Measurements from ENCODE around the gene TBC1D22A. TPM values are rescaled to one million over a fixed set of nuclear protein-coding genes. Genes with fewer than 3 reads are reported as not detected.

The TBC1D22A gene
- total RNA-seq, 2 donors from 2014 or later: 21.0 to 27.9 TPM

GRCh38 chr22:47008208-47008885 lies 245.9 kb downstream of the TBC1D22A start:
- Mint-ChIP-seq H3K4me1 (peaks cover 8% of the 10 kb centered on the region), H3K36me3 (ENCODE audit: low read depth) (peaks cover 16% of the 10 kb centered on the region), H3K27ac (no peak overlapping the region), H3K9me3 (no peaks in the 10 kb centered on the region), H3K4me3 (no peak overlapping the region), H3K27me3 (ENCODE audit: insufficient read depth) (no peaks in the 10 kb centered on the region)
- Histone ChIP-seq H3K36me3 (ENCODE audit: control insufficient read depth, insufficient read depth, low read length) (peaks cover 33% of the 10 kb centered on the region), H3K9ac (ENCODE audit: extremely low read depth, low read length, poor library complexity, severe bottlenecking) (no peak overlapping the region), H3K4me1 (ENCODE audit: control insufficient read depth, insufficient read depth, low read length) (no peaks in the 10 kb centered on the region), H3K27me3 (ENCODE audit: control insufficient read depth, insufficient read depth, low read length, poor library complexity, severe bottlenecking) (no peaks in the 10 kb centered on the region), H3K9me3 (ENCODE audit: control insufficient read depth, low read length) (no peaks in the 10 kb centered on the region), H3K4me3 (ENCODE audit: low read length) (no peak overlapping the region), H3K27ac (ENCODE audit: low read depth, low read length) (no peak overlapping the region)
- TF ChIP-seq CTCF (conservative IDR thresholded peaks at IDR 0.05): no peak
- 86 to 97% methylated on average over 3 to 5 of the region's 5 CpGs for WGBS, 2 experiments (ENCODE audit: insufficient coverage in 1 of 2, insufficient read length in 1 of 2)
- no peak for DNase-seq

GRCh38 chr22:47009304-47010101 lies 247.1 kb downstream of the TBC1D22A start:
- Mint-ChIP-seq H3K36me3 (ENCODE audit: low read depth) (peaks cover 16% of the 10 kb centered on the region), H3K4me3 (no peak overlapping the region), H3K27ac (no peak overlapping the region), H3K27me3 (ENCODE audit: insufficient read depth) (no peaks in the 10 kb centered on the region), H3K9me3 (no peaks in the 10 kb centered on the region), H3K4me1 (peaks cover 9% of the 10 kb centered on the region)
- no peak for TF ChIP-seq CTCF (conservative IDR thresholded peaks at IDR 0.05)
- 94% methylated on average over 8 of the region's 8 CpGs for WGBS, 2 experiments (ENCODE audit: insufficient coverage in 1 of 2, insufficient read length in 1 of 2)
- Histone ChIP-seq H3K36me3 (ENCODE audit: control insufficient read depth, insufficient read depth, low read length) (peaks cover 25% of the 10 kb centered on the region), H3K27me3 (ENCODE audit: control insufficient read depth, insufficient read depth, low read length, poor library complexity, severe bottlenecking) (no peaks in the 10 kb centered on the region), H3K9ac (ENCODE audit: extremely low read depth, low read length, poor library complexity, severe bottlenecking) (no peak overlapping the region), H3K27ac (ENCODE audit: low read depth, low read length) (no peak overlapping the region), H3K4me1 (ENCODE audit: control insufficient read depth, insufficient read depth, low read length) (no peaks in the 10 kb centered on the region), H3K4me3 (ENCODE audit: low read length) (no peak overlapping the region), H3K9me3 (ENCODE audit: control insufficient read depth, low read length) (no peaks in the 10 kb centered on the region)
- no peak for DNase-seq

GRCh38 chr22:47010211-47010610 lies 247.8 kb downstream of the TBC1D22A start:
- H3K4me1 ChIP-seq (ENCODE audit: control insufficient read depth, insufficient read depth, low read length): no peaks in the 10 kb centered on the region
- Mint-ChIP-seq H3K4me3 (no peak overlapping the region), H3K27me3 (ENCODE audit: insufficient read depth) (no peaks in the 10 kb centered on the region), H3K4me1 (peaks cover 9% of the 10 kb centered on the region), H3K27ac (no peak overlapping the region), H3K36me3 (ENCODE audit: low read depth) (peaks cover 16% of the 10 kb centered on the region), H3K9me3 (no peaks in the 10 kb centered on the region)
- H3K27ac ChIP-seq (ENCODE audit: low read depth, low read length): no peak overlapping the region
- peaks cover 18% of the 10 kb centered on the region for H3K36me3 ChIP-seq (ENCODE audit: control insufficient read depth, insufficient read depth, low read length)
- no peak overlapping the region for H3K9ac ChIP-seq (ENCODE audit: extremely low read depth, low read length, poor library complexity, severe bottlenecking)
- H3K9me3 ChIP-seq (ENCODE audit: control insufficient read depth, low read length): no peaks in the 10 kb centered on the region
- 92 to 93% methylated on average over 5 to 10 of the region's 10 CpGs for WGBS, 2 experiments (ENCODE audit: insufficient coverage in 1 of 2, insufficient read length in 1 of 2)
- no peak overlapping the region for H3K4me3 ChIP-seq (ENCODE audit: low read length)
- H3K27me3 ChIP-seq (ENCODE audit: control insufficient read depth, insufficient read depth, low read length, poor library complexity, severe bottlenecking): no peaks in the 10 kb centered on the region
- TF ChIP-seq CTCF (conservative IDR thresholded peaks at IDR 0.05): no peak
- DNase-seq: no peak

Measured in endodermal cell (in vitro differentiated cells).